Naive thymus-derived CD4-positive, alpha-beta T cell (primary cell): ENCODE results near the gene UCHL3. TPM values are rescaled to one million over a fixed set of nuclear protein-coding genes. Genes with fewer than 3 reads are reported as not detected.

Source experiments
- ATAC-seq: fragments of 150-1000 bp; cut with Tn5 transposase; 2 replicates; pipeline ENCODE4 v1.10.0; 2021; ENCODE audit warnings: mild to moderate bottlenecking, moderate library complexity
- CTCF ChIA-PET: fragments of 350-600 bp; sonication (Branson Sonifier 250); formaldehyde crosslinking; loops from one replicate; lab custom pipeline; 2021; ENCODE audit warnings: antibody characterized with exemption; lab: Charles Lee
- POLR2A ChIA-PET: fragments of 350-600 bp; sonication (Branson Sonifier 250); formaldehyde crosslinking; loops from one replicate; lab custom pipeline; 2021; ENCODE audit warnings: antibody characterized with exemption, inconsistent platforms; lab: Charles Lee
- DNase-seq, 9 donors: peaks; one replicate each; pipeline versions ENCODE4 v3.0.0 to v3.0.0-alpha.2; 2020 to 2022; ENCODE audit warnings: mixed read lengths in 1 of 9
- H3K27ac ChIP-seq: one replicate; pipeline ENCODE4 v1.7.0; 2013; ENCODE audit warnings: mild to moderate bottlenecking, low read depth, low read length, moderate library complexity
- H3K27me3 ChIP-seq, 2 donors: one replicate each; pipeline ENCODE4 v1.7.0; 2013; ENCODE audit warnings: low read length in 2 of 2, mild to moderate bottlenecking in 2 of 2, moderate library complexity in 2 of 2; ENCODE audit not compliant: control insufficient read depth in 2 of 2, insufficient read depth in 2 of 2
- H3K36me3 ChIP-seq, 3 experiments: 1 replicate in 2 of 3; 2 replicates in 1 of 3; pipeline ENCODE4 v1.7.0; 2013; ENCODE audit warnings: low read length in 3 of 3, mild to moderate bottlenecking in 3 of 3, moderate library complexity in 1 of 3; ENCODE audit not compliant: insufficient read depth in 3 of 3, control insufficient read depth in 2 of 3
- H3K4me1 ChIP-seq, 2 donors: one replicate each; pipeline ENCODE4 v1.7.0; 2013; ENCODE audit warnings: low read length in 2 of 2, mild to moderate bottlenecking in 2 of 2, moderate library complexity in 1 of 2; ENCODE audit not compliant: control insufficient read depth in 2 of 2, insufficient read depth in 2 of 2
- H3K4me3 ChIP-seq: 2 replicates; pipeline ENCODE4 v1.7.0; 2013; ENCODE audit warnings: mild to moderate bottlenecking, low read length
- H3K9me3 ChIP-seq, 3 experiments: 1 replicate in 2 of 3; 2 replicates in 1 of 3; pipeline ENCODE4 v1.7.0; 2013; ENCODE audit warnings: low read length in 3 of 3; ENCODE audit not compliant: control insufficient read depth in 2 of 3
- H3K27ac Mint-ChIP-seq, 9 donors: one replicate each; pipeline ENCODE4 v1.8.0; 2020 to 2022; ENCODE audit warnings: mixed read lengths in 9 of 9, mild to moderate bottlenecking in 8 of 9, moderate library complexity in 5 of 9, inconsistent platforms in 2 of 9
- H3K27me3 Mint-ChIP-seq, 5 donors: one replicate each; pipeline ENCODE4 v1.8.0; 2021 to 2022; ENCODE audit warnings: mixed read lengths in 5 of 5, mild to moderate bottlenecking in 1 of 5
- H3K36me3 Mint-ChIP-seq, 5 donors: one replicate each; pipeline ENCODE4 v1.8.0; 2020 to 2022; ENCODE audit warnings: mixed read lengths in 5 of 5, mild to moderate bottlenecking in 3 of 5, inconsistent platforms in 1 of 5
- H3K4me1 Mint-ChIP-seq, 7 donors: one replicate each; pipeline ENCODE4 v1.8.0; 2020 to 2022; ENCODE audit warnings: mixed read lengths in 7 of 7, mild to moderate bottlenecking in 3 of 7, inconsistent platforms in 1 of 7
- H3K4me3 Mint-ChIP-seq, 10 donors: one replicate each; pipeline ENCODE4 v1.8.0; 2020 to 2022; ENCODE audit warnings: mild to moderate bottlenecking in 10 of 10, mixed read lengths in 10 of 10, moderate library complexity in 6 of 10, inconsistent platforms in 2 of 10
- H3K9me3 Mint-ChIP-seq, 11 donors: one replicate each; pipeline ENCODE4 v1.8.0; 2020 to 2022; ENCODE audit warnings: mixed read lengths in 11 of 11, mild to moderate bottlenecking in 4 of 11, inconsistent platforms in 1 of 11, moderate library complexity in 1 of 11
- intact Hi-C, 2 donors: fragments of 100-400 bp; cut with micrococcal nuclease; formaldehyde crosslinking; loops; one replicate each; pipeline ENCODE4 v1.15.1; 2023
- polyA plus RNA-seq, 2 donors: library from polyadenylated mRNA; unstranded; fragments of 300-500 nt; fragmentation: Illumina TruSeq; gene quantifications; one replicate each; pipeline ENCODE4 v1.2.3, GENCODE V29; 2021
- total RNA-seq, 6 experiments: library from RNA in 5 of 6; stranded (reverse) in 5 of 6; gene quantifications; 1 replicate in 5 of 6; 2 replicates in 1 of 6; pipeline ENCODE4 v1.2.3 and lab custom pipeline; 2021 to 2026

The UCHL3 gene
- total and polyA plus RNA-seq, 7 experiments from 2014 or later: 18.6 to 60.0 (median 22.8) TPM

GRCh38 chr13:75645141-75645540, 95.5 kb downstream of the UCHL3 start:
- peaks cover 4 to 34% (median 13%) of the 10 kb centered on the region in 5 donors for H3K36me3 Mint-ChIP-seq
- Histone ChIP-seq H3K27ac (no peak overlapping the region), H3K27me3 (no peaks in the 10 kb centered on the region), H3K4me1 (no peaks in the 10 kb centered on the region), H3K36me3 (no peaks in the 10 kb centered on the region), H3K4me3 (no peak overlapping the region), H3K9me3 (no peaks in the 10 kb centered on the region)
- no peaks in the 10 kb centered on the region for H3K27me3 Mint-ChIP-seq
- H3K4me3 Mint-ChIP-seq: no peak overlapping the region
- POLR2A ChIA-PET: no interaction called here
- peaks cover 0 to 7% (median 0%) of the 10 kb centered on the region in 7 donors for H3K4me1 Mint-ChIP-seq
- intact Hi-C loops: no loop called here
- DNase-seq (no peak), ATAC-seq (no peak)
- H3K27ac Mint-ChIP-seq: no peak overlapping the region
- CTCF ChIA-PET: interaction anchor here (0.6 kb wide), 1 partner anchor 17 kb away, joined by 3 read pairs; no protein-coding TSS in a partner anchor
- no peaks in the 10 kb centered on the region for H3K9me3 Mint-ChIP-seq

- no peaks in the 10 kb centered on the region for H3K9me3 ChIP-seq
- Mint-ChIP-seq H3K36me3 (peaks cover 4 to 30% (median 13%) of the 10 kb centered on the region in 5 donors), H3K27me3 (no peaks in the 10 kb centered on the region), H3K4me3 (no peak overlapping the region), H3K27ac (no peak overlapping the region), H3K9me3 (no peaks in the 10 kb centered on the region), H3K4me1 (no peaks in the 10 kb centered on the region)
- H3K4me1 ChIP-seq: no peaks in the 10 kb centered on the region
- no peaks in the 10 kb centered on the region for H3K27me3 ChIP-seq
- no peak overlapping the region for H3K27ac ChIP-seq
- intact Hi-C loops: no loop called here
- ChIA-PET POLR2A (no interaction called here), CTCF (no interaction called here)
- H3K4me3 ChIP-seq: no peak overlapping the region
- no peaks in the 10 kb centered on the region for H3K36me3 ChIP-seq
- DNase-seq (no peak), ATAC-seq (no peak)
These were observed 97.7 kb downstream of the UCHL3 start for GRCh38 chr13:75647126-75647784.

- Mint-ChIP-seq H3K4me1 (no peaks in the 10 kb centered on the region), H3K27me3 (no peaks in the 10 kb centered on the region), H3K4me3 (no peak overlapping the region), H3K9me3 (no peaks in the 10 kb centered on the region), H3K27ac (no peak overlapping the region), H3K36me3 (peaks cover 4 to 33% (median 13%) of the 10 kb centered on the region in 5 donors)
- intact Hi-C loops: no loop called here
- H3K27me3 ChIP-seq: no peaks in the 10 kb centered on the region
- ATAC-seq (no peak), DNase-seq (no peak)
- ChIA-PET CTCF (no interaction called here), POLR2A (no interaction called here)
- H3K4me1 ChIP-seq: no peaks in the 10 kb centered on the region
- no peaks in the 10 kb centered on the region for H3K36me3 ChIP-seq
- H3K9me3 ChIP-seq: no peaks in the 10 kb centered on the region
- H3K4me3 ChIP-seq: no peak overlapping the region
- H3K27ac ChIP-seq: no peak overlapping the region
These were observed 98.9 kb downstream of the UCHL3 start for GRCh38 chr13:75648446-75648845.

- H3K36me3 Mint-ChIP-seq: peaks cover 4 to 30% (median 14%) of the 10 kb centered on the region in 5 donors
- intact Hi-C loops: no loop called here
- H3K27me3 ChIP-seq: no peaks in the 10 kb centered on the region
- H3K36me3 ChIP-seq: no peaks in the 10 kb centered on the region
- no peak overlapping the region for H3K27ac ChIP-seq
- no peaks in the 10 kb centered on the region for H3K27me3 Mint-ChIP-seq
- CTCF ChIA-PET: no interaction called here
- no peaks in the 10 kb centered on the region for H3K9me3 ChIP-seq
- ATAC-seq (no peak), DNase-seq (no peak)
- peaks cover 0 to 2% (median 0%) of the 10 kb centered on the region in 11 donors for H3K9me3 Mint-ChIP-seq
- H3K4me1 ChIP-seq: no peaks in the 10 kb centered on the region
- POLR2A ChIA-PET: no interaction called here
- peaks cover 0 to 2% (median 0%) of the 10 kb centered on the region in 7 donors for H3K4me1 Mint-ChIP-seq
- no peak overlapping the region for H3K27ac Mint-ChIP-seq
- H3K4me3 Mint-ChIP-seq: no peak overlapping the region
- no peak overlapping the region for H3K4me3 ChIP-seq
These were observed 101.4 kb downstream of the UCHL3 start for GRCh38 chr13:75651013-75651412.

- no peak overlapping the region for H3K4me3 Mint-ChIP-seq
- H3K27ac Mint-ChIP-seq: no peak overlapping the region
- H3K27me3 Mint-ChIP-seq: no peaks in the 10 kb centered on the region
- Histone ChIP-seq H3K27ac (no peak overlapping the region), H3K36me3 (no peaks in the 10 kb centered on the region), H3K27me3 (no peaks in the 10 kb centered on the region), H3K9me3 (no peaks in the 10 kb centered on the region), H3K4me3 (no peak overlapping the region), H3K4me1 (no peaks in the 10 kb centered on the region)
- intact Hi-C loops: no loop called here
- DNase-seq: no peak
- H3K4me1 Mint-ChIP-seq: peaks cover 0 to 2% (median 0%) of the 10 kb centered on the region in 7 donors
- ATAC-seq: no peak
- ChIA-PET CTCF (no interaction called here), POLR2A (no interaction called here)
- peaks cover 0 to 3% (median 0%) of the 10 kb centered on the region in 11 donors for H3K9me3 Mint-ChIP-seq
- peaks cover 0 to 23% (median 12%) of the 10 kb centered on the region in 5 donors for H3K36me3 Mint-ChIP-seq
These were observed 103.1 kb downstream of the UCHL3 start for GRCh38 chr13:75652726-75653125.

Other genes with a start within 250 kb of the UCHL3 start
- gene TBC1D4, start 67.6 kb upstream of the UCHL3 start, total RNA-seq: 10 to 100 TPM; 12.4 to 73.8 (median 42.8) TPM
- gene TBC1D4, start 67.6 kb upstream of the UCHL3 start, polyA plus RNA-seq: 10 to 100 TPM; 17.4 to 20.5 TPM
- gene COMMD6, start 11.9 kb upstream of the UCHL3 start, total RNA-seq: 100 to 1,000 TPM; 133 to 241 (median 205) TPM
- 100 to 1,000 TPM; 440 to 690 TPM for gene COMMD6, start 11.9 kb upstream of the UCHL3 start, polyA plus RNA-seq
- gene LMO7, start 86.5 kb downstream of the UCHL3 start, total RNA-seq: 10 to 100 TPM; 18.0 to 68.1 (median 45.3) TPM
- gene LMO7, start 86.5 kb downstream of the UCHL3 start, polyA plus RNA-seq: 10 to 100 TPM; 20.7 to 37.8 TPM